B cell (primary cell): ENCODE results near the gene CNGB1.

Source experiments
- CTCF ChIP-seq: fragments of 200-600 bp; IDR thresholded peaks from one replicate; pipeline ENCODE4 v1.8.0; 2022; ENCODE audit warnings: antibody characterized with exemption, mild to moderate bottlenecking
- EZH2 ChIP-seq: IDR thresholded peaks from 2 replicates; pipeline ENCODE4 v1.6.1; 2012; ENCODE audit warnings: borderline replicate concordance, low read depth, mild to moderate bottlenecking, moderate library complexity, low read length; ENCODE audit not compliant: insufficient read depth, poor library complexity, severe bottlenecking

DNA sequence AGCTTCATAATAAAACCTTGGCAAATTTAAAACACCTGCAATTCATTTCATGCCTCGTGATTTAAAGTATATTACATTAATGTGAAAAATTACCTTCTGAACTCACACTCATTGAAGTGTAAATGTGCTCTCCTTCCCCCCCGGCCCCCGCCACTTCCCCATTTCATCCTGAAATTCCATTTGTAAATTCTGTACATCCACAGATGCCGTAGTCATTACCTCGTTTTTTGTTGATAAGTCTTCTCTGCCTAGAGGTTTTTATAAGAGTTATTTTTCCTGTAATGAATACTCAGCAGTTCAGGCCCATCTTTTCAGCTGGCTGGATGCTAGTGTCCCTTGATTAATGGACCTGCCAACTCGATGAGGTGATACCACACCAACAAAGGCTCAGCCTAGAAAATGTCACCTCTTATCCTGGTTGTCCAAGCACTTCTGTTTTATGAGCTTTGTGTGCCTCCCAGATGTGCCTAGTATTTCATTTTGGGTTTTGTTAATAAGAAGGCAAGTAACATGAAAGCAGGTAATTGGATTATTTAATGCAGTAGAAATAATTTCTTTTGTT, 103.8 kb downstream of the CNGB1 start:
- no peak for TF ChIP-seq CTCF
- no peak for TF ChIP-seq EZH2
